ENCODE measurements around the gene CPHXL2.

DNA sequence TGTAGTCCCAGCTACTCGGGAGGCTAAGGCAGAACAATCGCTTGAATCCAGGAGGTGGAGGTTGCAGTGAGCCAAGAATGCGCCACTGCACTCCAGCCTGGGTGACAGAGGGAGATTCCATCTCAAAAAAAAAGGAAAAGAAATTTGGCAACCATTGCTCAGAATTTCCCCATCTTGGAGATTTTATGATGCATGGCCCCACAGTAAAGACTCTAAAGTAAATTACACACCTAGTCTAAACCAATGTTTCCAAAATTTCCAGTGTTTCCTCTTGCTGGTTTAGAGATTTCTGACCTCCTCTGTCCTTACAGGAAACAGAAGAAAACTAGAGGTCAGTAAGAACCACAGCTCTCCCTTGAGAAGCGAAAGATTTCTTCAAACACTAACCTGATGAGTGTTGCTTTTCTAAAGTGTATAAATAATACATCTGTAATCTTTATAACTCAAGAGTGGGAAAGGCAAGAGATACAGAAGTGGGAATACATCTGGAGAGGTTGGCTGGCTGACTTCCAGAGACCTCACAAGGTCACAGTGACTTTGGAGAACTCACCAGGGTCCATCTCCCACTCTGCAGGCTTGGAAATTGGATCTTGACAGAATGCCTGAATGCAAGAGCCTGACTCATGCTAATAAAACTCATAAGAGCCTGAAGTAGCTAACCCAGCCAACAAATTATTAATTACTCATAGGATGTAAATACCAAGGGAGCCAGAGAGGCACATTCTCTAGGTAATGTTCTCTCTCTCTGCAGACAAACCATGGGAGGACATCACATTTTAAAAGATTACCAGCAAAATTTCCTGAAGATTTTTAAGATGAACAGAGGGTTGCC is 62.5 kb downstream of the CPHXL2 start:
- TF ChIP-seq, protein P1, sequence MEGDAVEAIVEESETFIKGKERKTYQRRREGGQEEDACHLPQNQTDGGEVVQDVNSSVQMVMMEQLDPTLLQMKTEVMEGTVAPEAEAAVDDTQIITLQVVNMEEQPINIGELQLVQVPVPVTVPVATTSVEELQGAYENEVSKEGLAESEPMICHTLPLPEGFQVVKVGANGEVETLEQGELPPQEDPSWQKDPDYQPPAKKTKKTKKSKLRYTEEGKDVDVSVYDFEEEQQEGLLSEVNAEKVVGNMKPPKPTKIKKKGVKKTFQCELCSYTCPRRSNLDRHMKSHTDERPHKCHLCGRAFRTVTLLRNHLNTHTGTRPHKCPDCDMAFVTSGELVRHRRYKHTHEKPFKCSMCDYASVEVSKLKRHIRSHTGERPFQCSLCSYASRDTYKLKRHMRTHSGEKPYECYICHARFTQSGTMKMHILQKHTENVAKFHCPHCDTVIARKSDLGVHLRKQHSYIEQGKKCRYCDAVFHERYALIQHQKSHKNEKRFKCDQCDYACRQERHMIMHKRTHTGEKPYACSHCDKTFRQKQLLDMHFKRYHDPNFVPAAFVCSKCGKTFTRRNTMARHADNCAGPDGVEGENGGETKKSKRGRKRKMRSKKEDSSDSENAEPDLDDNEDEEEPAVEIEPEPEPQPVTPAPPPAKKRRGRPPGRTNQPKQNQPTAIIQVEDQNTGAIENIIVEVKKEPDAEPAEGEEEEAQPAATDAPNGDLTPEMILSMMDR (IDR thresholded peaks at IDR 0.05): no peak
- TF ChIP-seq POLR2A (IDR thresholded peaks at IDR 0.05; ENCODE audit: low read depth) (no peak), POLR2AphosphoS5 (IDR thresholded peaks at IDR 0.05) (no peak), EP300 (IDR thresholded peaks at IDR 0.05) (no peak)
